Loucy (cell line): ENCODE measurements around the gene TTYH2.
A peak's percentile ranks its signal among the peaks of the same experiment; 100 is the strongest.

ENCODE experiments used
- H2AFZ ChIP-seq: fragments of 200-600 bp; sonication (generic); 2 replicates; pipeline ENCODE4 v1.6.0; 2016; ENCODE audit warnings: antibody characterized with exemption, mild to moderate bottlenecking, low read length, moderate library complexity
- H3F3A ChIP-seq: fragments of 200-600 bp; 2 replicates; pipeline ENCODE4 v1.6.0; 2016; ENCODE audit warnings: antibody characterized with exemption, low read depth, mild to moderate bottlenecking
- H3K27me3 ChIP-seq: fragments of 200-600 bp; sonication (generic); 2 replicates; pipeline ENCODE4 v1.6.1; 2014; ENCODE audit warnings: low read length, mild to moderate bottlenecking; ENCODE audit not compliant: insufficient read depth, poor library complexity, severe bottlenecking
- H3K36me3 ChIP-seq: fragments of 200-600 bp; sonication (generic); 2 replicates; pipeline ENCODE4 v1.6.1; 2016; ENCODE audit warnings: low read length; ENCODE audit not compliant: insufficient read depth
- H3K4me1 ChIP-seq: fragments of 200-600 bp; sonication (generic); 2 replicates; pipeline ENCODE4 v1.5.1; 2014; ENCODE audit warnings: low read length, mild to moderate bottlenecking; ENCODE audit not compliant: insufficient read depth, poor library complexity, severe bottlenecking
- H3K4me2 ChIP-seq: fragments of 200-600 bp; sonication (generic); 2 replicates; pipeline ENCODE4 v1.6.0; 2014; ENCODE audit warnings: antibody characterized with exemption, low read length, low read depth, mild to moderate bottlenecking; ENCODE audit not compliant: poor library complexity, severe bottlenecking
- H3K4me3 ChIP-seq: fragments of 200-600 bp; sonication (generic); 2 replicates; pipeline ENCODE4 v1.5.1; 2014; ENCODE audit warnings: low read length, mild to moderate bottlenecking, mixed read lengths; ENCODE audit not compliant: poor library complexity, severe bottlenecking
- H3K79me2 ChIP-seq: fragments of 200-600 bp; sonication (generic); 2 replicates; pipeline ENCODE4 v1.6.1; 2014; ENCODE audit warnings: low read length; ENCODE audit not compliant: insufficient read depth
- H3K9ac ChIP-seq: fragments of 200-600 bp; sonication (generic); 2 replicates; pipeline ENCODE4 v1.6.0; 2014; ENCODE audit warnings: mild to moderate bottlenecking, low read depth, low read length, moderate library complexity; ENCODE audit not compliant: poor library complexity, severe bottlenecking
- H3K9me2 ChIP-seq: fragments of 200-600 bp; sonication (generic); replicated peaks from 2 replicates; pipeline ENCODE4 v1.6.1; 2016; ENCODE audit warnings: low read depth, low read length, mixed read lengths
- H3K9me3 ChIP-seq: fragments of 200-600 bp; sonication (generic); 2 replicates; pipeline ENCODE4 v1.6.1; 2014; ENCODE audit warnings: mild to moderate bottlenecking, antibody characterized with exemption, low read length, low read depth; ENCODE audit not compliant: insufficient read depth
- H4K20me1 ChIP-seq: fragments of 200-600 bp; sonication (generic); 2 replicates; pipeline ENCODE4 v1.6.0; 2014; ENCODE audit warnings: antibody characterized with exemption, low read length, mild to moderate bottlenecking; ENCODE audit not compliant: insufficient read depth, poor library complexity, severe bottlenecking
- CTCF ChIP-seq: fragments of 200-600 bp; sonication (generic); conservative IDR thresholded peaks from 2 replicates; pipeline ENCODE4 v1.5.1; 2014; ENCODE audit warnings: mild to moderate bottlenecking, antibody characterized with exemption, low read length
- EZH2phosphoT487 ChIP-seq: fragments of 200-600 bp; IDR thresholded peaks from 2 replicates; pipeline ENCODE4 v1.6.1; 2018; ENCODE audit warnings: antibody characterized with exemption, mild to moderate bottlenecking, moderate library complexity, borderline replicate concordance

Gene TTYH2

GRCh38 chr17:74165797-74166365 is 47.5 kb upstream of the TTYH2 start:
- no peaks in the 10 kb centered on the region for H3K4me1 ChIP-seq
- H3K79me2 ChIP-seq: no peaks in the 10 kb centered on the region
- H3K9me3 ChIP-seq: no peaks in the 10 kb centered on the region
- no peaks in the 10 kb centered on the region for H4K20me1 ChIP-seq
- no peak overlapping the region for H3K9ac ChIP-seq
- H3K9me2 ChIP-seq: no peaks in the 10 kb centered on the region
- H3K36me3 ChIP-seq: no peaks in the 10 kb centered on the region
- H3F3A ChIP-seq: no peaks in the 10 kb centered on the region
- H3K27me3 ChIP-seq: no peaks in the 10 kb centered on the region
- TF ChIP-seq CTCF (no peak), EZH2phosphoT487 (no peak)
- no peak overlapping the region for H2AFZ ChIP-seq
- H3K4me2 ChIP-seq: no peak overlapping the region
- H3K4me3 ChIP-seq: no peak overlapping the region

- H3F3A ChIP-seq: no peaks in the 10 kb centered on the region
- H3K4me1 ChIP-seq: no peaks in the 10 kb centered on the region
- H3K4me2 ChIP-seq: no peak overlapping the region
- H3K9me2 ChIP-seq: no peaks in the 10 kb centered on the region
- H4K20me1 ChIP-seq: no peaks in the 10 kb centered on the region
- no peak overlapping the region for H3K4me3 ChIP-seq
- no peaks in the 10 kb centered on the region for H3K9me3 ChIP-seq
- H3K79me2 ChIP-seq: no peaks in the 10 kb centered on the region
- no peaks in the 10 kb centered on the region for H3K36me3 ChIP-seq
- H3K9ac ChIP-seq: no peak overlapping the region
- no peaks in the 10 kb centered on the region for H3K27me3 ChIP-seq
- H2AFZ ChIP-seq: no peak overlapping the region
- TF ChIP-seq EZH2phosphoT487: no peak
- TF ChIP-seq CTCF: no peak
These were observed 42.4 kb upstream of the TTYH2 start for GRCh38 chr17:74170924-74171323.

DNA sequence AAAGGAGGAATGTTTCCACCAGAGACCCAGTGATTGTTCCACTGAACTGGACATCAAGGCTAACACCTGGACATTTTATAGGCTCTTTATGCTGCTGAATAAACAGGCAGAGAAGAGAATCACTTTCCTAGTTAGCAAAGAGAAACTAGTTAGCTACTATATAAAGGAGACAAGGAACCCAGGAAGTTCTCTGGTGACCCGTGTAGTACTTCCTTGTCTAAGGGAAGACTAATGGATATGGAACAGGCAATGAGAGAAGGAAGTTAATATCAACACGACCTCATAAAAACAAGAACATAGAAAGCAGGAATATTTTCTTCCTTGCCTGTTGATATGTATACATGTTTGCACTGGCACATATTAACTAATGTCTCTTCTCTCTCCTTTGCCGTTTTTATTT is 40.7 kb upstream of the TTYH2 start:
- no peaks in the 10 kb centered on the region for H3K9me2 ChIP-seq
- H2AFZ ChIP-seq: peak overlapping the region; percentile 60; the same call in 1 of the 2 replicates
- H3F3A ChIP-seq: no peaks in the 10 kb centered on the region
- no peaks in the 10 kb centered on the region for H3K36me3 ChIP-seq
- H3K4me1 ChIP-seq: no peaks in the 10 kb centered on the region
- H3K4me2 ChIP-seq: no peak overlapping the region
- no peaks in the 10 kb centered on the region for H3K9me3 ChIP-seq
- H4K20me1 ChIP-seq: no peaks in the 10 kb centered on the region
- H3K4me3 ChIP-seq: no peak overlapping the region
- H3K27me3 ChIP-seq: no peaks in the 10 kb centered on the region
- TF ChIP-seq EZH2phosphoT487: no peak
- TF ChIP-seq CTCF: no peak
- no peaks in the 10 kb centered on the region for H3K79me2 ChIP-seq
- no peak overlapping the region for H3K9ac ChIP-seq
